Measurements from ENCODE around the gene DPH7. TPM values are rescaled to one million over a fixed set of nuclear protein-coding genes. Genes with fewer than 3 reads are reported as not detected.
"Not testable (repeated sequence)": the region's sequence is repeated elsewhere in the genome, so short reads cannot be mapped to it uniquely, and the experiment has no call there.

The DPH7 gene
- polyA plus RNA-seq, 2 donors, result 20.5 to 36.0 TPM

DNA sequence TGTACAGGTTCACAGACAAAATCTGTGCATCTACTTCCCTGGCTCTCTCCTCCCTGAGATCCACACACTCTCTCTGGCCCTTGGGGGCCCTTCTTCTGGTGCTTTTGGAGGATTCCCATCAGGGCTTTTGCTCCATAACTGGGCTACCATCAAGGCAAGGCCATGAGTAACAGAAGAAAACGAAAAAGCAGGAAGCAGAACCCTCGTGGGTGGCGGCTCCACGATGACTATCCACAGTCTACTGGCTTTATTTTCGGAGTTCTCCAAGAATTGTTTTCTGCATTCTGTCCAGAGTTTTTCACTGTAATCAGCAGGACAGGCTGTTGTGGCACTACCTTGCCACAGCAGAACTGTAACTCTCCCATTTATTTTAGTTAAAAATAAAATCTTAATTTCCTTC lies 48.4 kb downstream of the DPH7 start:
- no peaks in the 10 kb centered on the region for H3K27me3 ChIP-seq (ENCODE audit: control insufficient read depth in 1 of 2, insufficient read depth in 2 of 2, low read length in 2 of 2)
- 73 to 83% methylated on average over 5 of the region's 5 CpGs for WGBS, 2 donors
- no peak overlapping the region for H3K27ac ChIP-seq (ENCODE audit: low read depth in 2 of 2, low read length in 1 of 2)
- no peaks in the 10 kb centered on the region for H3K4me1 ChIP-seq (ENCODE audit: control insufficient read depth in 2 of 2, insufficient read depth in 2 of 2, low read length in 1 of 2)
- H3K4me3 ChIP-seq (ENCODE audit: low read depth in 1 of 2, low read length in 2 of 2), result no peak overlapping the region
- no peaks in the 10 kb centered on the region for H3K9me3 ChIP-seq (ENCODE audit: control insufficient read depth in 2 of 2, insufficient read depth in 1 of 2, low read depth in 1 of 2, low read length in 1 of 2)
- H3K36me3 ChIP-seq (ENCODE audit: control insufficient read depth in 2 of 2, insufficient read depth in 2 of 2, low read length in 1 of 2), result no peaks in the 10 kb centered on the region

DNA sequence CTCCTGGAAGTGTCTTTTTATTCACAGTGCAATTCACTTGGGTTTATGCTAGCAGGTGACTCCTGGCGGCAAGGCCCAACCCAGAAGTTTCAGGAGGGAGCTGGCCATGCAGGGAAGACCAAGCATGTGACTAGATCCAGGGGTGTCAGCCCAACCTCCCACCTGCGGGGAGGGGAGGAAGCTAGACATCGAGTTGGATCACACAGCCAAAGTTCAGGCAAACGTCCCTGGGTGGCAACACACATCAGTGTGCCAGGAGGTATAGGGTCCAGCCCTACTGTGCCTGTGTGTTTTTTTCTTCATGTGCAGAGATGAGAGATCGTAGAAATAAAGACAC lies 53.8 kb downstream of the DPH7 start:
- Histone ChIP-seq H3K36me3 (ENCODE audit: control insufficient read depth in 2 of 2, insufficient read depth in 2 of 2, low read length in 1 of 2) (no peaks in the 10 kb centered on the region), H3K4me1 (ENCODE audit: control insufficient read depth in 2 of 2, insufficient read depth in 2 of 2, low read length in 1 of 2) (no peaks in the 10 kb centered on the region), H3K4me3 (ENCODE audit: low read depth in 1 of 2, low read length in 2 of 2) (no peak overlapping the region), H3K9me3 (ENCODE audit: control insufficient read depth in 2 of 2, insufficient read depth in 1 of 2, low read depth in 1 of 2, low read length in 1 of 2) (no peaks in the 10 kb centered on the region), H3K27me3 (ENCODE audit: control insufficient read depth in 1 of 2, insufficient read depth in 2 of 2, low read length in 2 of 2) (no peaks in the 10 kb centered on the region), H3K27ac (ENCODE audit: low read depth in 2 of 2, low read length in 1 of 2) (no peak overlapping the region)
- WGBS, 2 donors, result 81 to 86% methylated on average over 5 of the region's 5 CpGs

DNA sequence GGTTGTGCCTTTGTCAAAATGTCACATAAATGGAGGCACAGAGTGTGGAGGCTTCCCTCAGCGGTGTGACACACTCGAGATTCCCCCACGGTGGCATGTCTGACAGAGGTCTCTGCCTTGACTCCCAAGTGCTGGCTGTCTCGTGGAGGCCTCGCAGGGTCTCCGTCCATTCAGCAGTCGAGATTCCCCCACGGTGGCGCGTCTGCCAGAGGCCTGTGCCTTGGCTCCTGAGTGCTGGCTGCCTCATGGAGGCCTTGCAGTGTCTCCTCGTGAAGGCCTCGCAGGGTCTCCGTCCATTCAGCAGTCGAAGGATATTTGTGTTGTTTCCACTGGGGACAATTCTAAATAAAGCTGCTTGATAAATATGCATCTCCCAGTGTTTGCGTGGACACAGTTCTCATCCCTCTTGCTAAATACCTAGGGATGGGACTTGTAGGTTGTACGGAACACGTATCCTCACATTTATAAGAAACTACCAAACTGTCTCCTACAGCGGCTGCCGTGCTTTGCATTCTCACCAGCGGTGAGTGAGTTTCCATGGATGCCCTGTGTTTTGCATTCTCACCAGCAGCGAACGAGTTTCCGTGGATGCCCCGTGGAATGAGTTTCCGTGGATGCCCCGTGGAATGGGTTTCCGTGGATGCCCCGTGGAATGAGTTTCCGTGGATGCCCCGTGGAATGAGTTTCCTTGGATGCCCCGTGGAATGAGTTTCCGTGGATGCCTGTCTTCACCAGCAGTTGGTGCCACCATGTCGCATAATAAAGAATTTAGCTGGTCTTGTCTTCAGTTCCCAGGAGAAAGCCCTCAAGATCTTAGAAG lies 54.4 kb downstream of the DPH7 start:
- no peaks in the 10 kb centered on the region for H3K4me1 ChIP-seq (ENCODE audit: control insufficient read depth in 2 of 2, insufficient read depth in 2 of 2, low read length in 1 of 2)
- no peak overlapping the region for H3K4me3 ChIP-seq (ENCODE audit: low read depth in 1 of 2, low read length in 2 of 2)
- H3K27me3 ChIP-seq (ENCODE audit: control insufficient read depth in 1 of 2, insufficient read depth in 2 of 2, low read length in 2 of 2), result no peaks in the 10 kb centered on the region
- 95 to 97% methylated on average over 33 of the region's 33 CpGs for WGBS, 2 donors
- H3K27ac ChIP-seq (ENCODE audit: low read depth in 2 of 2, low read length in 1 of 2), result no peak overlapping the region
- peaks cover 0 to 2% of the 10 kb centered on the region in 2 donors for H3K36me3 ChIP-seq (ENCODE audit: control insufficient read depth in 2 of 2, insufficient read depth in 2 of 2, low read length in 1 of 2)
- H3K9me3 ChIP-seq (ENCODE audit: control insufficient read depth in 2 of 2, insufficient read depth in 1 of 2, low read depth in 1 of 2, low read length in 1 of 2), result no peaks in the 10 kb centered on the region

DNA sequence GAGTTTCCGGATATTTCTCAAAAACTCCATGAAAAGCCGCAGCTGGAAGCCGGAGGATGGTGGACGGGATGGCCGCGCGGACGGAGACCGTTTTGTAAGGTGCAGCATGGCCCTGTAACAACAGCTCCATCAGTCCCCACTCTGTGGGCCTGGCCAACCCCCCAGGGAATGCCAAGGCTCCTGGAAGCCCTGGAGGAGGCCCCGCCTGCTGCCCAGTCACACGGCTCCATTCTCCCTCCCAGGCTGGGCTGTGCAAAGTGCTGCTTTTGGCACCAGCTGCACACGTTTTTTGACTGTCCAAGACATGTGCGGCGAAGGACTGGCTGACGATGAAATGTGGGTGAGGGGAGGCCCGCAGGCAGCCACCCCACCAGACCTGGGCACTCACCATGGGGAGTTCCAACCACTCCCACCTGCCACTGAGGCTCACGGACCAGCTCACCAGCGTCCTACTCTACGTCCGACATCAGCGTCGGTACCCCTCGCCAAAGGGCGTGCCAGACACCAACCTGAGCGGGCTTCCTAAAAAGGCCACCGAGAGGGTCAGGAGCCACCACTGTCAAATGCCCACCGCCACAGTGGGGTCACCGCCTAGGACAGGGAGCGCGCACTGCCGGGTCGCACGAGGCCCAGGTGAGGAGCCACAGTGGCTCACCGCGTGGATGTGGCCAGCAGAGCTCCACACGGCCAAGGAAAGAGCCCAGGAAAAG lies 55.8 kb downstream of the DPH7 start:
- Histone ChIP-seq H3K9me3 (ENCODE audit: control insufficient read depth in 2 of 2, insufficient read depth in 1 of 2, low read depth in 1 of 2, low read length in 1 of 2) (no peaks in the 10 kb centered on the region), H3K4me3 (ENCODE audit: low read depth in 1 of 2, low read length in 2 of 2) (no peak overlapping the region), H3K27ac (ENCODE audit: low read depth in 2 of 2, low read length in 1 of 2) (no peak overlapping the region), H3K36me3 (ENCODE audit: control insufficient read depth in 2 of 2, insufficient read depth in 2 of 2, low read length in 1 of 2) (peaks cover 0 to 2% of the 10 kb centered on the region in 2 donors), H3K4me1 (ENCODE audit: control insufficient read depth in 2 of 2, insufficient read depth in 2 of 2, low read length in 1 of 2) (no peaks in the 10 kb centered on the region), H3K27me3 (ENCODE audit: control insufficient read depth in 1 of 2, insufficient read depth in 2 of 2, low read length in 2 of 2) (no peaks in the 10 kb centered on the region)
- 92 to 94% methylated on average over 36 of the region's 36 CpGs for WGBS, 2 donors

DNA sequence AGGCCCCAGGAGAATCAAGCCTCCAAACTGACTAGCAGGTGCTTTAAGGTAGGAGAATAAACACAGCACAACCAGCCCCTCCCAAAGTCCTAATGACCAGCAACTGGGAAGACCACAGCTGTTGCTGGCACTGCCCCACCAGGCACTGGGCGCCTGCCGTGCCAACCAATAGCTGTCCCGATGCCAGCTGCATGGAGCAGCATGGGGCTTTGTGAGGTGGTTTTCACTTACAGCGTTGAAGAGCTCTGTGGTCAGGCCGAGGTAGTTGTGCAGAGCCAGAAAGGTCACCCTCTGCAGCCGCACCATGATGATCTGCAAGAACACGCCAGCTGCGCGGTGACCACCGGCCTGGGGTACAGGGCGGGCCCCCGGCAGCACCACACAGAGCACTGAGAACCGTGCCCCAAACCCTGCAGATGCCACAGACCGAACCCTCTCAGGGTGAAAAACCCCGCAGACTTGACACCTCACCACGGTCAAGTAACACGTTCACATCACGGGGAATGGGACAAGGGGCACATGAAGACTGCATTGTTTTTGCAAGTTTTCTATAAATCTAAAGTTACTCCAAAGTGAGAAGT lies 57.2 kb downstream of the DPH7 start:
- WGBS, 2 donors, result 92 to 94% methylated on average over 18 of the region's 18 CpGs
- H3K27me3 ChIP-seq (ENCODE audit: control insufficient read depth in 1 of 2, insufficient read depth in 2 of 2, low read length in 2 of 2), result no peaks in the 10 kb centered on the region
- H3K4me3 ChIP-seq (ENCODE audit: low read depth in 1 of 2, low read length in 2 of 2), result no peak overlapping the region

DNA sequence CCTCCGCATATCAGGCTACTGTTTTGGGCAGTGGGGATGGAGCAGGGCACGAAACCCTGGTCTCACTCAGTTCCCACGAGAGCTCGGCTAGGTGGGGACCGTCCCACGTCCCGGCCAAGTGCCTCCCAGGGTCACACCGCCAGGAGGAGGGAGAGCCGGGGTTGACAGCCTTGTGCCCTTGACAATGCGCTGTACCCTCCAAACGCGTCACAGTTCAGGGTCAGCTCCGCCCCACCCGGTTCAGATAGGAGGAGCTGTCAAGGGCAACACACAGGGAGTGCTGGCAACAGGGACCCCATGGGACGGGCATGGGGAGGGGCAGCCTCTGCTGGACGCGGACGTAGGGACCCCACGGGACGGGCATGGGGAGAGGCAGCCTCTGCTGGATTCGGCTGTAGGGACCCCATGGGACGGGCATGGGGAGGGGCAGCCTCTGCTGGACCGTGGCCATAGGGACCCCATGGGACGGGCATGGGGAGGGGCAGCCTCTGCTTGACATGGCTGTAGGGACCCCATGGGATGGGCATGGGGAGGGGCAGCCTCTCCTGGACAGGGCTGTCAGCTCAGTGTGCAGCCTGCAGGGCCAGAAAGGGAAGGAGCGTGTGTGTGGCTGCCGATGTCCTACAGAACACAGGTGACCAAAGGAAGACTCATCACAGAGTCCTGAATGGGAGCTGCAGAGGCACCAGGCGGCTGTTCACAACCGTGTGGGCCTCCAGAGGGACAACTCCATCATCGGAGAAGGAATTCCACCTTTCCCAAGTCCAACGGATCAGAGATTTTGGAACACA lies 57.9 kb downstream of the DPH7 start:
- H3K4me3 ChIP-seq (ENCODE audit: low read depth in 1 of 2, low read length in 2 of 2), result no peak overlapping the region
- H3K9me3 ChIP-seq (ENCODE audit: control insufficient read depth in 2 of 2, insufficient read depth in 1 of 2, low read depth in 1 of 2, low read length in 1 of 2), result no peaks in the 10 kb centered on the region
- no peaks in the 10 kb centered on the region for H3K27me3 ChIP-seq (ENCODE audit: control insufficient read depth in 1 of 2, insufficient read depth in 2 of 2, low read length in 2 of 2)
- peaks cover 0 to 2% of the 10 kb centered on the region in 2 donors for H3K36me3 ChIP-seq (ENCODE audit: control insufficient read depth in 2 of 2, insufficient read depth in 2 of 2, low read length in 1 of 2)
- H3K27ac ChIP-seq (ENCODE audit: low read depth in 2 of 2, low read length in 1 of 2), result no peak overlapping the region
- H3K4me1 ChIP-seq (ENCODE audit: control insufficient read depth in 2 of 2, insufficient read depth in 2 of 2, low read length in 1 of 2), result no peaks in the 10 kb centered on the region
- 84 to 92% methylated on average over 30 of the region's 30 CpGs for WGBS, 2 donors

More for the DNA sequence above, 57.2 kb downstream of the DPH7 start:
- Histone ChIP-seq H3K4me1 (ENCODE audit: control insufficient read depth in 2 of 2, insufficient read depth in 2 of 2, low read length in 1 of 2) (no peaks in the 10 kb centered on the region), H3K36me3 (ENCODE audit: control insufficient read depth in 2 of 2, insufficient read depth in 2 of 2, low read length in 1 of 2) (peaks cover 0 to 2% of the 10 kb centered on the region in 2 donors), H3K9me3 (ENCODE audit: control insufficient read depth in 2 of 2, insufficient read depth in 1 of 2, low read depth in 1 of 2, low read length in 1 of 2) (no peaks in the 10 kb centered on the region), H3K27ac (ENCODE audit: low read depth in 2 of 2, low read length in 1 of 2) (no peak overlapping the region)

DNA sequence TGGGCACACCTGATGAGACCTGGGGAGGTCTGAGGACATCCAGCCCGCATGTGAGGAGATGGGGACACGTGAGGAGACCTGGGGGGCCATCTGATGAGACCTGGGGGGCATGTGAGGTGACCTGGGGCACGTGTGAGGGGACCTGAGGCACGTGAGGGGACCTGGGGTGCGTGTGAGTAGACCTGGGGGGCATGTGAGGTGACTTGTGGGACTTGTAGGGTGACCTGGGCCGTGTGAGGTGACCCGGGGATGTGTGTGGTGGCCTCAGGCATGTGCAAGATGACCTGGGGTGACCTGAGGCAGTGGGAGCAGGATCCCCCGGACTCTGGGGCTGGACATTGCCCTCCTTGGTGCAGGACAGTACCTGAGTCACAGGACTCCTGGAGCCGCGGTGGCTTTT lies 59.2 kb downstream of the DPH7 start:
- no peaks in the 10 kb centered on the region for H3K27me3 ChIP-seq (ENCODE audit: control insufficient read depth in 1 of 2, insufficient read depth in 2 of 2, low read length in 2 of 2)

DNA sequence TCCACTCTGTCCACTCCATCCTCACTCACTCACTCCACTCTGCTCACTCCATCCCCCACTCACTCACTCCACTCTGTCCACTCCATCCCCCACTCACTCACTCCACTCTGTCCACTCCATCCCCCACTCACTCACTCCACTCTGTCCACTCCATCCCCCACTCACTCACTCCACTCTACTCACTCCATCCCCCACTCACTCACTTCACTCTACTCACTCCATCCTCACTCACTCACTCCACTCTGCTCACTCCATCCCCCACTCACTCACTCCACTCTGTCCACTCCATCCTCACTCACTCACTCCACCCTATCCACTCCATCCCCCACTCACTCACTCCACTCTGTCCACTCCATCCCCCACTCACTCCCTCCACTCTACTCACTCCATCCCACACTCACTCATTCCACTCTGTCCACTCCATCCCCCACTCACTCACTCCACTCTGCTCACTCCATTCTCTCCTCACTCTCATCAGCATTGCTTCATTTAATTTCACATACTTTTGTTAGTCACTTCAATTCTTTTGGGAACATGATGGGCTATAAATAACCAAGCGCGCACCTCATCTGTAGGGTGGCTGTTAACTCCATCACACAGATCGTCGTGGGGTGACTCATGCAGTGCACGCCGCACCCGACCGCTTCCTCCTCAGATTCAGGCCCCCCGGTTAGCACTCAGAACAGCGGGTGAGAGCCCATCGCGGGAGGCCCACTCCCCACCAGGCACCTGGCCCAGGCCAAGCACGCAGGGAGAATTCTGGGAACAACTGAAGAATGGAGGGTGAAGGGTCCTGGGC lies 59.9 kb downstream of the DPH7 start:
- H3K27me3 ChIP-seq (ENCODE audit: control insufficient read depth in 1 of 2, insufficient read depth in 2 of 2, low read length in 2 of 2); H3K9me3 ChIP-seq (ENCODE audit: control insufficient read depth in 2 of 2, insufficient read depth in 1 of 2, low read depth in 1 of 2, low read length in 1 of 2); H3K36me3 ChIP-seq (ENCODE audit: control insufficient read depth in 2 of 2, insufficient read depth in 2 of 2, low read length in 1 of 2); H3K4me3 ChIP-seq (ENCODE audit: low read depth in 1 of 2, low read length in 2 of 2); H3K27ac ChIP-seq (ENCODE audit: low read depth in 2 of 2, low read length in 1 of 2); H3K4me1 ChIP-seq (ENCODE audit: control insufficient read depth in 2 of 2, insufficient read depth in 2 of 2, low read length in 1 of 2): not testable (repeated sequence)
- WGBS, 2 donors, result 90 to 92% methylated on average over 13 of the region's 13 CpGs

More for the DNA sequence above, 59.2 kb downstream of the DPH7 start:
- Histone ChIP-seq H3K4me3 (ENCODE audit: low read depth in 1 of 2, low read length in 2 of 2) (no peak overlapping the region), H3K36me3 (ENCODE audit: control insufficient read depth in 2 of 2, insufficient read depth in 2 of 2, low read length in 1 of 2) (peaks cover 0 to 2% of the 10 kb centered on the region in 2 donors), H3K4me1 (ENCODE audit: control insufficient read depth in 2 of 2, insufficient read depth in 2 of 2, low read length in 1 of 2) (no peaks in the 10 kb centered on the region), H3K27ac (ENCODE audit: low read depth in 2 of 2, low read length in 1 of 2) (no peak overlapping the region), H3K9me3 (ENCODE audit: control insufficient read depth in 2 of 2, insufficient read depth in 1 of 2, low read depth in 1 of 2, low read length in 1 of 2) (no peaks in the 10 kb centered on the region)
- WGBS, 2 donors, result 87 to 95% methylated on average over 10 of the region's 10 CpGs

All from esophagus (tissue), 2 donors.